ENCODE data around the gene ANK2.
A peak's percentile ranks its signal among the peaks of the same experiment; 100 is the strongest.

ANK2 gene

GRCh38 chr4:113356453-113356852 is 307.0 kb downstream of the ANK2 start:
- Histone ChIP-seq H3K4me3 (ENCODE audit: low read depth, low read length) (peak overlapping the region; percentile 58; the same call in 1 of the 2 replicates), H3K4me1 (ENCODE audit: control insufficient read depth, insufficient read depth, low read length, unreplicated experiment) (peaks cover 19% of the 10 kb centered on the region), H3K36me3 (ENCODE audit: insufficient read depth, low read length) (peaks cover 17% of the 10 kb centered on the region; the same call in 1 of the 2 replicates), H3K79me2 (ENCODE audit: control insufficient read depth, insufficient read depth, low read length, unreplicated experiment) (no peaks in the 10 kb centered on the region), H3K27ac (ENCODE audit: low read depth, low read length) (peak overlapping the region; percentile 90), H3K27me3 (ENCODE audit: insufficient read depth, low read length) (peaks cover 4% of the 10 kb centered on the region), H2AFZ (ENCODE audit: low read length, unreplicated experiment) (no peak overlapping the region)

GRCh38 chr4:113358784-113359183 is 309.3 kb downstream of the ANK2 start:
- Histone ChIP-seq H3K79me2 (ENCODE audit: control insufficient read depth, insufficient read depth, low read length, unreplicated experiment) (no peaks in the 10 kb centered on the region), H3K4me1 (ENCODE audit: control insufficient read depth, insufficient read depth, low read length, unreplicated experiment) (peaks cover 19% of the 10 kb centered on the region), H3K4me3 (ENCODE audit: low read depth, low read length) (no peak overlapping the region), H3K36me3 (ENCODE audit: insufficient read depth, low read length) (peaks cover 17% of the 10 kb centered on the region; the same call in 1 of the 2 replicates), H2AFZ (ENCODE audit: low read length, unreplicated experiment) (no peak overlapping the region), H3K27ac (ENCODE audit: low read depth, low read length) (no peak overlapping the region), H3K27me3 (ENCODE audit: insufficient read depth, low read length) (no peaks in the 10 kb centered on the region)

- H3K4me3 ChIP-seq (ENCODE audit: low read depth, low read length) = no peak overlapping the region
- no peak overlapping the region for H3K27ac ChIP-seq (ENCODE audit: low read depth, low read length)
- no peaks in the 10 kb centered on the region for H3K27me3 ChIP-seq (ENCODE audit: insufficient read depth, low read length)
- peaks cover 11% of the 10 kb centered on the region for H3K4me1 ChIP-seq (ENCODE audit: control insufficient read depth, insufficient read depth, low read length, unreplicated experiment)
- no peak overlapping the region for H2AFZ ChIP-seq (ENCODE audit: low read length, unreplicated experiment)
- H3K36me3 ChIP-seq (ENCODE audit: insufficient read depth, low read length) = no peaks in the 10 kb centered on the region
- no peaks in the 10 kb centered on the region for H3K79me2 ChIP-seq (ENCODE audit: control insufficient read depth, insufficient read depth, low read length, unreplicated experiment)
These were observed 315.9 kb downstream of the ANK2 start for GRCh38 chr4:113365377-113365776.

- no peak overlapping the region for H3K27ac ChIP-seq (ENCODE audit: low read depth, low read length)
- H3K36me3 ChIP-seq (ENCODE audit: insufficient read depth, low read length) = no peaks in the 10 kb centered on the region
- H3K27me3 ChIP-seq (ENCODE audit: insufficient read depth, low read length) = no peaks in the 10 kb centered on the region
- no peak overlapping the region for H3K4me3 ChIP-seq (ENCODE audit: low read depth, low read length)
- no peaks in the 10 kb centered on the region for H3K79me2 ChIP-seq (ENCODE audit: control insufficient read depth, insufficient read depth, low read length, unreplicated experiment)
- no peak overlapping the region for H2AFZ ChIP-seq (ENCODE audit: low read length, unreplicated experiment)
- peaks cover 11% of the 10 kb centered on the region for H3K4me1 ChIP-seq (ENCODE audit: control insufficient read depth, insufficient read depth, low read length, unreplicated experiment)
These were observed 318.6 kb downstream of the ANK2 start for GRCh38 chr4:113368056-113368455.

GRCh38 chr4:113371111-113371510 is 321.7 kb downstream of the ANK2 start:
- no peak overlapping the region for H3K4me3 ChIP-seq (ENCODE audit: low read depth, low read length)
- H3K36me3 ChIP-seq (ENCODE audit: insufficient read depth, low read length) = no peaks in the 10 kb centered on the region
- H3K79me2 ChIP-seq (ENCODE audit: control insufficient read depth, insufficient read depth, low read length, unreplicated experiment) = no peaks in the 10 kb centered on the region
- no peaks in the 10 kb centered on the region for H3K27me3 ChIP-seq (ENCODE audit: insufficient read depth, low read length)
- H3K27ac ChIP-seq (ENCODE audit: low read depth, low read length) = no peak overlapping the region
- peaks cover 11% of the 10 kb centered on the region for H3K4me1 ChIP-seq (ENCODE audit: control insufficient read depth, insufficient read depth, low read length, unreplicated experiment)
- H2AFZ ChIP-seq (ENCODE audit: low read length, unreplicated experiment) = no peak overlapping the region

- Histone ChIP-seq H3K27ac (ENCODE audit: low read depth, low read length) (no peak overlapping the region), H3K36me3 (ENCODE audit: insufficient read depth, low read length) (no peaks in the 10 kb centered on the region), H3K4me1 (ENCODE audit: control insufficient read depth, insufficient read depth, low read length, unreplicated experiment) (no peaks in the 10 kb centered on the region), H2AFZ (ENCODE audit: low read length, unreplicated experiment) (no peak overlapping the region), H3K27me3 (ENCODE audit: insufficient read depth, low read length) (no peaks in the 10 kb centered on the region), H3K79me2 (ENCODE audit: control insufficient read depth, insufficient read depth, low read length, unreplicated experiment) (no peaks in the 10 kb centered on the region), H3K4me3 (ENCODE audit: low read depth, low read length) (no peak overlapping the region)
These were observed 326.7 kb downstream of the ANK2 start for GRCh38 chr4:113375964-113376666.

GRCh38 chr4:113378836-113379235 is 329.4 kb downstream of the ANK2 start:
- Histone ChIP-seq H3K27me3 (ENCODE audit: insufficient read depth, low read length) (no peaks in the 10 kb centered on the region), H3K36me3 (ENCODE audit: insufficient read depth, low read length) (no peaks in the 10 kb centered on the region), H3K4me3 (ENCODE audit: low read depth, low read length) (no peak overlapping the region), H3K4me1 (ENCODE audit: control insufficient read depth, insufficient read depth, low read length, unreplicated experiment) (peaks cover 21% of the 10 kb centered on the region), H2AFZ (ENCODE audit: low read length, unreplicated experiment) (no peak overlapping the region), H3K79me2 (ENCODE audit: control insufficient read depth, insufficient read depth, low read length, unreplicated experiment) (no peaks in the 10 kb centered on the region), H3K27ac (ENCODE audit: low read depth, low read length) (no peak overlapping the region)

- Histone ChIP-seq H3K27me3 (ENCODE audit: insufficient read depth, low read length) (no peaks in the 10 kb centered on the region), H3K79me2 (ENCODE audit: control insufficient read depth, insufficient read depth, low read length, unreplicated experiment) (no peaks in the 10 kb centered on the region), H2AFZ (ENCODE audit: low read length, unreplicated experiment) (peak overlapping the region; percentile 15), H3K4me3 (ENCODE audit: low read depth, low read length) (peak overlapping the region; percentile 18; the same call in 1 of the 2 replicates), H3K4me1 (ENCODE audit: control insufficient read depth, insufficient read depth, low read length, unreplicated experiment) (peaks cover 39% of the 10 kb centered on the region), H3K27ac (ENCODE audit: low read depth, low read length) (peak overlapping the region; percentile 92), H3K36me3 (ENCODE audit: insufficient read depth, low read length) (no peaks in the 10 kb centered on the region)
These were observed 333.3 kb downstream of the ANK2 start for GRCh38 chr4:113382704-113383103.

- peak overlapping the region; percentile 18; the same call in 1 of the 2 replicates for H3K4me3 ChIP-seq (ENCODE audit: low read depth, low read length)
These were observed 333.8 kb downstream of the ANK2 start for GRCh38 chr4:113383111-113383785.

GRCh38 chr4:113384600-113384999 is 335.1 kb downstream of the ANK2 start:
- no peaks in the 10 kb centered on the region for H3K27me3 ChIP-seq (ENCODE audit: insufficient read depth, low read length)
- H3K79me2 ChIP-seq (ENCODE audit: control insufficient read depth, insufficient read depth, low read length, unreplicated experiment) = no peaks in the 10 kb centered on the region
- H3K4me1 ChIP-seq (ENCODE audit: control insufficient read depth, insufficient read depth, low read length, unreplicated experiment) = peaks cover 39% of the 10 kb centered on the region
- H3K36me3 ChIP-seq (ENCODE audit: insufficient read depth, low read length) = no peaks in the 10 kb centered on the region
- H3K4me3 ChIP-seq (ENCODE audit: low read depth, low read length) = peak overlapping the region; percentile 36; the same call in 1 of the 2 replicates
- H2AFZ ChIP-seq (ENCODE audit: low read length, unreplicated experiment) = peak overlapping the region; percentile 59
- H3K27ac ChIP-seq (ENCODE audit: low read depth, low read length) = peak overlapping the region; percentile 92

More at GRCh38 chr4:113383111-113383785, 333.8 kb downstream of the ANK2 start:
- Histone ChIP-seq H3K79me2 (ENCODE audit: control insufficient read depth, insufficient read depth, low read length, unreplicated experiment) (no peaks in the 10 kb centered on the region), H3K27me3 (ENCODE audit: insufficient read depth, low read length) (no peaks in the 10 kb centered on the region), H3K36me3 (ENCODE audit: insufficient read depth, low read length) (no peaks in the 10 kb centered on the region), H3K4me1 (ENCODE audit: control insufficient read depth, insufficient read depth, low read length, unreplicated experiment) (peaks cover 39% of the 10 kb centered on the region), H3K27ac (ENCODE audit: low read depth, low read length) (peak overlapping the region; percentile 92), H2AFZ (ENCODE audit: low read length, unreplicated experiment) (no peak overlapping the region)

Measured in ACC112 (cell line).